Neural crest cell (in vitro differentiated cells): ENCODE data around the gene DKK3. TPM values are rescaled to one million over a fixed set of nuclear protein-coding genes. Genes with fewer than 3 reads are reported as not detected.
A peak's percentile ranks its signal among the peaks of the same experiment; 100 is the strongest.

Experiments used
- DNase-seq: peaks from one replicate; pipeline ENCODE4 v3.0.0; 2021; ENCODE audit warnings: low read depth, mixed read lengths, low spot score
- H3K27ac Mint-ChIP-seq: one replicate; pipeline ENCODE4 v1.8.0; 2021; ENCODE audit warnings: mild to moderate bottlenecking, mixed read lengths; ENCODE audit not compliant: unreplicated experiment
- H3K27me3 Mint-ChIP-seq: 2 replicates; pipeline ENCODE4 v1.8.0; 2021; ENCODE audit warnings: low read depth, mild to moderate bottlenecking, mixed read lengths
- H3K36me3 Mint-ChIP-seq: 2 replicates; pipeline ENCODE4 v1.8.0; 2021; ENCODE audit warnings: low read depth, mild to moderate bottlenecking, mixed read lengths
- H3K4me1 Mint-ChIP-seq: 2 replicates; pipeline ENCODE4 v1.8.0; 2021; ENCODE audit warnings: mixed read lengths
- H3K4me3 Mint-ChIP-seq: one replicate; pipeline ENCODE4 v1.8.0; 2021; ENCODE audit warnings: mild to moderate bottlenecking, mixed read lengths
- H3K9me3 Mint-ChIP-seq: 2 replicates; pipeline ENCODE4 v1.8.0; 2021; ENCODE audit warnings: mixed read lengths
- total RNA-seq: library from RNA; stranded (reverse); gene quantifications from 2 replicates; pipeline ENCODE4 v1.2.1, GENCODE V29; 2021
- TF ChIP-seq, protein P1 (sequence below): fragments of 200-600 bp; sonication (generic); conservative IDR thresholded peaks from 2 replicates; pipeline ENCODE4 v1.5.0; 2021; ENCODE audit warnings: antibody characterized with exemption, mild to moderate bottlenecking

The DKK3 gene
- total RNA-seq, 1 donor from 2014 or later: 21.0 TPM

DNA sequence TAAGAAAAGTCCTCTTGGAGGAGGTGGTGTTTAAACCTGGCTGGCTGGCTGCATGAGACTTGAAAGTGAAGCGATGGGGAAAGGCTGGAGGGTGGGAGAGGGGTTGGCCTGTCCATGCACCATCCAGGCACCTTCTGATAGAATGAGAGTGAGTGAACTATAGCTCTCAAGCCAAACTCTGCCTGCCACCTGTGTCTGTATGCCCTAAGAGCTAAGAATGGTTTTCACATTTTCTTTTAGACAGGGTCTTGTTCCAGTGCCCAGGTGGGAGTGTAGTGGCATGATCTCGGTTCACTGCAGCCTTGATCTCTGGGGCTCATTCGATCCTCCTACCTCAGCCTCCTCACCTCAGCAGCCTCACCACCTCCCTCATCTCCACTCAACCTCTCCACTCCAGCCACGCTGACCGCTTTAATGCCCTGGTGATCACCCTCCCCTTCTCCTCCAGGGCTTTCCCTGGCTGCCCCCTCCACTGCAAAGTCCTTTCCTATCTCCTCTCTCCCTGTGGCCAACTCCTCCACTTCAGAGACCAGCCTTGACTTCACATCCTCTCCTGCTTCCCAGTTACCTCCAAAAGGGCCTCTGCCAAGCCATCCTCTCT, 38.3 kb upstream of the DKK3 start:
- H3K27me3 Mint-ChIP-seq: no peaks in the 10 kb centered on the region
- H3K36me3 Mint-ChIP-seq: no peaks in the 10 kb centered on the region
- DNase-seq: no peak
- H3K9me3 Mint-ChIP-seq: no peaks in the 10 kb centered on the region
- TF ChIP-seq, protein P1, sequence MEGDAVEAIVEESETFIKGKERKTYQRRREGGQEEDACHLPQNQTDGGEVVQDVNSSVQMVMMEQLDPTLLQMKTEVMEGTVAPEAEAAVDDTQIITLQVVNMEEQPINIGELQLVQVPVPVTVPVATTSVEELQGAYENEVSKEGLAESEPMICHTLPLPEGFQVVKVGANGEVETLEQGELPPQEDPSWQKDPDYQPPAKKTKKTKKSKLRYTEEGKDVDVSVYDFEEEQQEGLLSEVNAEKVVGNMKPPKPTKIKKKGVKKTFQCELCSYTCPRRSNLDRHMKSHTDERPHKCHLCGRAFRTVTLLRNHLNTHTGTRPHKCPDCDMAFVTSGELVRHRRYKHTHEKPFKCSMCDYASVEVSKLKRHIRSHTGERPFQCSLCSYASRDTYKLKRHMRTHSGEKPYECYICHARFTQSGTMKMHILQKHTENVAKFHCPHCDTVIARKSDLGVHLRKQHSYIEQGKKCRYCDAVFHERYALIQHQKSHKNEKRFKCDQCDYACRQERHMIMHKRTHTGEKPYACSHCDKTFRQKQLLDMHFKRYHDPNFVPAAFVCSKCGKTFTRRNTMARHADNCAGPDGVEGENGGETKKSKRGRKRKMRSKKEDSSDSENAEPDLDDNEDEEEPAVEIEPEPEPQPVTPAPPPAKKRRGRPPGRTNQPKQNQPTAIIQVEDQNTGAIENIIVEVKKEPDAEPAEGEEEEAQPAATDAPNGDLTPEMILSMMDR: no peak
- peaks cover 23% of the 10 kb centered on the region for H3K4me1 Mint-ChIP-seq
- no peak overlapping the region for H3K27ac Mint-ChIP-seq
- H3K4me3 Mint-ChIP-seq: no peak overlapping the region

DNA sequence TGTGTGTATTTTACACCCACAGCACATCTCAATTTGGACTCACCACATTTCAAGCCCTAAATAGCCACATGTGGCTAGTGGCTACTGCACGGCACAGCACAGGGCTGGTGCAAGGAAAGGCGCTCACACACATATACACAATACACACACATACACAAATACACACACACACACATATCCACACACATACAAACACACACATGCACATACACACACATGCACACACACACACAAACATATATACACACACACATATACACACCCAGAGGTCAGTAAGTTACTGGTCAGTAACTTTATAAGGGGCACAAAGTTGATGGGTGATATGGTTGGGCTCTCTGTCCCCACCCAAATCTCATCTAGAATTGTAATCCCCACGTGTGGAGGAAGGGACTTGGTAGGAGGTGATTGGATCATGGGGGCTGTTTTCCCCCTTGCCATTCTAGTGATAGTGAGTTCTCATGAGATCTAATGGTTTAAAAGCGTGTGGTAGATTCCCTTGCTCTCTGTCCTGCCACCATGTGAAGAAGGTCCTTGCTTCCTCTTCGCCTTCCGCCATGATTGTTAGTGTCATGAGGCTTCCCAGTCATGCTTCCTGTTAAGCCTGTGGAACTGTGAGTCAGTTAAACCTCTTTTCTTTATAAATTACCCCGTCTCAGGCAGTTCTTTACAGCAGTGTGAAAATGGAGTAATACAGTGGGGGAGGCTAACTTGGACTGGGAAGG, 37.6 kb upstream of the DKK3 start:
- Mint-ChIP-seq H3K9me3 (no peaks in the 10 kb centered on the region), H3K27me3 (no peaks in the 10 kb centered on the region), H3K4me3 (no peak overlapping the region), H3K4me1 (peaks cover 25% of the 10 kb centered on the region), H3K27ac (no peak overlapping the region), H3K36me3 (no peaks in the 10 kb centered on the region)
- no peak for DNase-seq
- TF ChIP-seq, protein P1: no peak

DNA sequence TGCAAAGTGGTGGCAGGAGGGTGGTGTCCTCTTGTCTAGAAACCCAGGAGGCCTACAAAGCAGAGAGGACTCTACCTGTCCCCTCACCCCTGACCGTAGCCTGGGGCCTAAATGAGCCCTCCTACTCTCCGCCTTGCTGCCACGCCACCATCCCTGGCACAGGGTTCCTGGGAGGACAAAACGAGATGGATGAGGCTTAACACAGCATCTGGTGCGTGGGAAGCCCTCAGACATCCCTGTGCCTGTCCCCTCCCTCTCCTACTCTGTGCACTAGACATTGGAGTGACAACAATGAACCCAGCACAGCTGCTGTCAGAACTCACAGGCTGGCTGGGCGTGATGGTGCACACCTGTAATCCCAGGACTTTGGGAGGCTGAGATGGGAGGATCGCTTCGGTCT, 36.4 kb upstream of the DKK3 start:
- TF ChIP-seq, protein P1: no peak
- DNase-seq: no peak
- H3K27me3 Mint-ChIP-seq: no peaks in the 10 kb centered on the region
- H3K4me1 Mint-ChIP-seq: peaks cover 25% of the 10 kb centered on the region
- no peak overlapping the region for H3K4me3 Mint-ChIP-seq
- no peak overlapping the region for H3K27ac Mint-ChIP-seq
- H3K9me3 Mint-ChIP-seq: no peaks in the 10 kb centered on the region
- H3K36me3 Mint-ChIP-seq: no peaks in the 10 kb centered on the region

DNA sequence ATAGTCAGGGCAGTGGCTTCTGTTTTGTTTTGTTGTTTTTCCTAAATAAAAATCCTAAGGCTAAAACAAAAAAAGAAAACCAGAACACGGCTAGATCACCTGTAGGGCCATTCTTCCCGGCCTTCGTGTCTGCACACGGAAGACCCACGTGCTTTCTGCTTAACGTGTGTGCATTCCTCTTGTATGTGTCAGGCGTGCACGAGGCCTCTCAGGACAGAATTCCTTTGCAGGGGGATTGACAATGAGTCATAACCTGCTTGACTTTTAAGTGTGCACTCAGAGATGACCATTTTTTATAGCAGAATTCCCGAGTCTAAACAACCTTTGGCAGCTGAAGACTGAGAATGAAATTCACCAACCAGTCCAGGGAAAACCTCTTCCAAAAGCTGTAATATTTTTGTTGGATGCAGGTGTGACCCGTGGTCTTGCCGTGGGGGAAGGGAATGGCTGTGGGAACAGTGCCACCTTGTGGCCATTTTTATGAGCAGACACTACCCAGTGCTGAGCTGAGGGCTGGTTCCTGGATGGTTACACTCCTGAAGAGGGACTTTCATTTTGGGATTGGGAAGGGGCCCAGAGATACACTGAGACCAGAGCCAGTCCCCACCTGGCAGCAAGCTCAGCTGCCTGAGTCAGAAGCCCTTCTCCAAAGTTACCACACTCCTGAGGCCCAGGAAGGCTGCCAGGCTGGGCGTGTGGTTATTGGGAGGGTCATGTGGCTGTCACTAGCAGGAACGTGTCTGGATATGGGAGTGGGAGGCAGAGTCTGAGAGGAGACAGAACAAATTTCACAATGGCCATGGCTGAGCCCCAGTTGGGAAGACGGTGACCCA, 35.7 kb upstream of the DKK3 start:
- H3K36me3 Mint-ChIP-seq: no peaks in the 10 kb centered on the region
- DNase-seq: peak; percentile 81
- H3K4me1 Mint-ChIP-seq: peaks cover 25% of the 10 kb centered on the region
- no peaks in the 10 kb centered on the region for H3K27me3 Mint-ChIP-seq
- no peak overlapping the region for H3K27ac Mint-ChIP-seq
- TF ChIP-seq, protein P1: peak; percentile 97
- H3K9me3 Mint-ChIP-seq: no peaks in the 10 kb centered on the region
- no peak overlapping the region for H3K4me3 Mint-ChIP-seq

DNA sequence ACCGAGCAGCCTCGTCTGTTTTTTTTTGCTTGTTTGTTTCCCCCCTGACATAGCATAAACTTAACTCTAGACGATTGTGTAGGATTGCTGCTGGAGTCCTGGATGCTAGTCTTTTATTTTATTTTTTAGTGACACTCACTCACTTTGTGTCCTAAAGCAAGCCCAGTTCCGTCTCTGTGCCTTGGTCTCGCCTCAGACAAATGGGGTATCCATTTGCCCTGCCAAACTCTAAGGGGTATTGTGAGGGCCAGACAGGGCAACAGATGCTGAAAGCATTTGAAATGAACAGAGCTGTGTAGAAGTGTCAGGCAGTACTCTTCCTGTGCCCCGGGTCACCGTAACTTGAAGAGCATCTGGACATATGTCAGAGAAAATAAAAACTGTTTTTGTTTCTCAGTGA, 34.8 kb upstream of the DKK3 start:
- DNase-seq: no peak
- Mint-ChIP-seq H3K27me3 (no peaks in the 10 kb centered on the region), H3K4me1 (peaks cover 25% of the 10 kb centered on the region), H3K9me3 (no peaks in the 10 kb centered on the region), H3K36me3 (no peaks in the 10 kb centered on the region), H3K27ac (no peak overlapping the region), H3K4me3 (no peak overlapping the region)
- TF ChIP-seq, protein P1: no peak
